GM13977 (cell line): ENCODE data around the gene RBM26.
"Not testable (repeated sequence)": the region's sequence is repeated elsewhere in the genome, so short reads cannot be mapped to it uniquely, and the experiment has no call there.

Source experiments
- DNase-seq: peaks from one replicate; pipeline ENCODE4 v3.0.0; 2012; ENCODE audit warnings: low spot score
- in situ Hi-C: fragments of 300-500 bp; cut with MboI; formaldehyde crosslinking; loops from one replicate; pipeline ENCODE4 v1.12.0; 2022; ENCODE audit warnings: low sequenced_read_pairs, low pct_unique_long_range_greater_than_20kb, mixed read lengths, inconsistent platforms; ENCODE audit not compliant: unreplicated experiment
- TF ChIP-seq, protein P1 (sequence below): IDR thresholded peaks from 2 replicates; pipeline ENCODE4 v1.5.1; 2012; ENCODE audit warnings: mild to moderate bottlenecking, control low read depth; ENCODE audit not compliant: insufficient read depth; ENCODE audit errors: extremely low read depth, missing control alignments

The RBM26 gene

DNA sequence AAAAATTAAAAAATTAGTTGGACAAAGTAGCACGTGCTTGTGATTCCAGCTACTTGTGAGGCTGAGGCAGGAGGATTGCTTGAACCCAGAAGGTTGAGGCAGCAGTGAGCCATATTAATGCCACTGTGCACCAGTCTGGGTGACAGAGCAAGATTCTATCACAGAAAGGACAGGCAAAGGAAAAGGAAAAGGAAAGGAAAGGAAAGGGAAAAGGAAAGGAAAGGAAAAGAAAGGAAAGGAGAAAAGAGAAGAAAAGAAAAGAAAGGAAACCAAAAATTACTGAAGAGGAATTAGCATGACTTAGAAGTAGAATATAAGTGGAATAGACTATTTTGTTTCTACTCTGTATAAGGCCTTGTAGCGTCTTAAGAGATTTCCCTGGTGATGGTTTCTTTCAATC, 122.3 kb downstream of the RBM26 start:
- in situ Hi-C loops, result no loop called here
- no peak for DNase-seq
- TF ChIP-seq, protein P1, sequence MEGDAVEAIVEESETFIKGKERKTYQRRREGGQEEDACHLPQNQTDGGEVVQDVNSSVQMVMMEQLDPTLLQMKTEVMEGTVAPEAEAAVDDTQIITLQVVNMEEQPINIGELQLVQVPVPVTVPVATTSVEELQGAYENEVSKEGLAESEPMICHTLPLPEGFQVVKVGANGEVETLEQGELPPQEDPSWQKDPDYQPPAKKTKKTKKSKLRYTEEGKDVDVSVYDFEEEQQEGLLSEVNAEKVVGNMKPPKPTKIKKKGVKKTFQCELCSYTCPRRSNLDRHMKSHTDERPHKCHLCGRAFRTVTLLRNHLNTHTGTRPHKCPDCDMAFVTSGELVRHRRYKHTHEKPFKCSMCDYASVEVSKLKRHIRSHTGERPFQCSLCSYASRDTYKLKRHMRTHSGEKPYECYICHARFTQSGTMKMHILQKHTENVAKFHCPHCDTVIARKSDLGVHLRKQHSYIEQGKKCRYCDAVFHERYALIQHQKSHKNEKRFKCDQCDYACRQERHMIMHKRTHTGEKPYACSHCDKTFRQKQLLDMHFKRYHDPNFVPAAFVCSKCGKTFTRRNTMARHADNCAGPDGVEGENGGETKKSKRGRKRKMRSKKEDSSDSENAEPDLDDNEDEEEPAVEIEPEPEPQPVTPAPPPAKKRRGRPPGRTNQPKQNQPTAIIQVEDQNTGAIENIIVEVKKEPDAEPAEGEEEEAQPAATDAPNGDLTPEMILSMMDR, result no peak

DNA sequence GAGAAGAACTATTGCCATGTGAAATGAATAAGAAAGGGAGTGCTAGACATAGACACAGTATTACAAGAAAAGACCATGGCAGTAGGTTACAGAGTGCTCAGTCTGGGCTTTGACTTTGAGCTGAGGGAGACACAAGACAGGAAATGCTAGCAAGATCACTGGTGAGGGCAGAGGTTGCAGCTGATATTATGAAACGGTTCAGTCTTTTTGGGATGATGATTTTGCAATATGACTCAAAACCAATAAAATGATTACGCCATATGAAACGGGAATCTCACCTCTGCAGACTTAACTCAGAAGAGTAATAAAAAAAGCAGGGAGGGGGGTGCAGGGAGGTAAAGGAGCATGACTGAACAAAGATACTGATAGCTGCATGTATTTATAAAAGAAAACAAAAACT, 123.1 kb downstream of the RBM26 start:
- in situ Hi-C loops, result no loop called here
- TF ChIP-seq, protein P1, result no peak
- no peak for DNase-seq

DNA sequence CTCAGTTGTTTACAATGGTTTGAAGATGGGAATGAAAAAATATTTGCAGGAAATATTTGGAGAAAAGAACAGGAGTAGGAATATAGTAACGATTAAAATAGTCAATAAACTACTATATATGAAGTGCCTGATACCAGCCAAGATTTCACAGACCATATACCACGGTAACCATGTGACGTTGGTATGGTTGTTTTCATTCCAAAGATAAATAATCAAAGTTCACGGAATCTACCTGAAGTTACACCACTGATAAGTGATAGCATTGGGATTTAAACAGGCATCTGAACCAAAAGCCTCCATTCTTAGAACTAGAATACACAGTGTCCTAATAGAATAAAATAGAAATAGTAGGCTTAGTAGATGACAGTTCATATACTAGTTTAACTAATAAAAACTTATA, 123.5 kb downstream of the RBM26 start:
- TF ChIP-seq, protein P1, result no peak
- no peak for DNase-seq
- in situ Hi-C loops, result no loop called here

DNA sequence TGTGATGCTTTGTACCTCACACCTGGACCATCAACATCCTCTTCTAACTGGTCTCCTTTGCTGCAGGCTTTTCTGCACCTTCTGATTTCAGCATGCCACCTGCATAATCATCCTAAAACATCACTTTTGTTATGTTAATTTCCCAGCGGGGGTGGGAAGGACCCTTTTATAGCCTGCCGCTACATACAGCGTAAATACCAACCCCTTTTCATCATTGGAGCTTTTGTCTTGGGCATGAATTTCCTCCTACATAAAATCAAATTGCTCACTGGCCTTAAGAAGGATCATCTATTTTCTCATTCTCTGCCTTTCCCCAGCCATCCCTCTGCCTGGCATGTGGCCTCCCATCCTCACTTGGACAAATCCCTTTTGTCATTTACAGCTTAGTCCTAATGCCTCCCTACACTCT, 124.7 kb downstream of the RBM26 start:
- TF ChIP-seq, protein P1, result no peak
- in situ Hi-C loops, result no loop called here
- no peak for DNase-seq

DNA sequence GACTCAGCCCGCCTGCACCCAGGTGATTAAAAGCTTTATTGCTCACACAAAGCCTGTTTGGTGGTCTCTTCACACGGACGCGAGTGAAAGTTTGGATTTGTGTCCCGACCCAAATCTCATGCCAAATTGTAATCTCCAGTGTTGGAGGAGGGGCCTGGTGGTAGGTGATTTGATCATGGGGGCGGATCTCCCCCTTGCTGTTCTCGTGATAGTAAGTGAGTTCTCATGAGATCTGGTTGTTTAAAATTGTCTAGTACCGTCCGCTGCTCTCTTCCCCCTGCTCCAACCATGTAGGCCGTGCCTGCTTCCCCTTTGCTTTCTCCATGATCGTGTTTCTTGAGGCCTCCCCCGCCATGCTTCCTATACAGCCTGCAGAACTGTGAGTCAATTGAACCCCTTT, 126.3 kb downstream of the RBM26 start:
- DNase-seq, in situ Hi-C loops: not testable (repeated sequence)

DNA sequence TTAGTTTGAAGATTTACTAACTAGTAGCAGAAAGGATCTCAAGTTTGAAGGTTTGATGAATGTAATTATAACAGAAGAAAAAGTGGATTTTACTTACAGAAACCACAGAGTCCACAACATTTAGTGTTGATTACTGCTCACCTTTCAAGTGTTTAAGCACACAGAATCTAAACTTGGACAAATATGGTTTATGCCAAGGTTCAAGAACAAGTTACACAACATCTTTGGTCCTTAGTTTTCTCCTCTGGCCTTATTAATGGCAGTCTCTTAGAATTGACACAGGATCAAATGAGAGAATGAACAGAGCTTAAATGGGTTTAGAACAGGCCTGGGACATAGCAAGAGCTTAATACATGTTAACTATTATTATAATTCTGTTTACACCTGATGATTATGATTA, 133.0 kb downstream of the RBM26 start:
- DNase-seq, result no peak
- in situ Hi-C loops, result no loop called here
- TF ChIP-seq, protein P1, result no peak

DNA sequence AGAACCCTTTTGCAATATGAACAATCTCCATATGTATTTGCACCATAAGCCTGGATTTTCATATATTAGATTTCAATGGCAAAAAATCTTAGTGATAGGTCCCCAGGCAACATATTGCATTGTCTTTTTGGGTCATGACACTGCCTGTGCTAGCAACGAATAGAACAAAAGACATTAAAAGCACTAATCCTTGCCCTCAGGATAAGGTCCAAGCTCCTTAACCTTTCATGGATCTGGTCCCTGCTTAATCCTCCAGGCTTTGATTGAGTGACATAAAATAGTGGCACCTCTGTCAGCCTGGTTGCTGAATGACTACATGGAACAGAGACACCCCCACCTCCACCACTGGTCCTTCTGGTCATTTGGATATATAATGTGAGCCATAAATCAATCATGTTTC, 134.4 kb downstream of the RBM26 start:
- in situ Hi-C loops, result no loop called here
- DNase-seq, result no peak
- TF ChIP-seq, protein P1, result no peak

DNA sequence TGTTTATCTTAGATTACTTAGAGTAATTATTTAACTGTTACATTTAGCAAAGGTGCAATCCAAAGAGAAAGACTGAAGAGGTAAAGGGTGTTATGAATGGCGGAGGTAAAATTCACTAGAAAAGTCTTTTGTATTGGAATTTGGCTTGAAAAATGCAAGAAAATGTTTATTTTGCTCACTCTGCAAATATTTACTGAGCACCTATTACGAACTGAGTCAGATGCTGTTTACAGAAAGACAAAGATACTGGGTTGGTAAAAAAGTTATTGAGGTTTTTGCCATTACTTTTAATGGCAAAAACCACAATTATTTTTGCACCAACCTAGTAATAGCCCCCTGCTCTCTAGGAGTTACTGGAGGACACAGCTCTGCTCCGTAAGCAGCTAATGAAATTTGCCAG, 135.2 kb downstream of the RBM26 start:
- DNase-seq, result no peak
- in situ Hi-C loops, result no loop called here
- TF ChIP-seq, protein P1, result no peak
